HG02571 (cell line): ENCODE data around the gene USP53.
"Not testable (repeated sequence)": the region's sequence is repeated elsewhere in the genome, so short reads cannot be mapped to it uniquely, and the experiment has no call there.

Experiments used
- ATAC-seq: cut with Tn5 transposase; IDR thresholded peaks from one replicate; pipeline ENCODE4 v1.9.1; 2021; ENCODE audit warnings: mild to moderate bottlenecking, moderate library complexity; ENCODE audit not compliant: unreplicated experiment

USP53 gene

GRCh38 chr4:119227690-119228089 is 15.2 kb downstream of the USP53 start:
- no peak for ATAC-seq

GRCh38 chr4:119228406-119228805 is 15.9 kb downstream of the USP53 start:
- ATAC-seq = no peak

- ATAC-seq = no peak
These were observed 17.6 kb downstream of the USP53 start for GRCh38 chr4:119229908-119230687.

GRCh38 chr4:119231491-119231890 is 19.0 kb downstream of the USP53 start:
- ATAC-seq = no peak

GRCh38 chr4:119232286-119232685 is 19.8 kb downstream of the USP53 start:
- ATAC-seq = no peak

GRCh38 chr4:119233191-119233590 is 20.7 kb downstream of the USP53 start:
- ATAC-seq = no peak

- no peak for ATAC-seq
These were observed 21.2 kb downstream of the USP53 start for GRCh38 chr4:119233750-119234149.

GRCh38 chr4:119237201-119237600 is 24.7 kb downstream of the USP53 start:
- ATAC-seq = no peak

- no peak for ATAC-seq
These were observed 25.1 kb downstream of the USP53 start for GRCh38 chr4:119237642-119238041.

- peak; percentile 98 for ATAC-seq
These were observed 25.7 kb downstream of the USP53 start for GRCh38 chr4:119238068-119238722.

GRCh38 chr4:119240128-119240527 is 27.6 kb downstream of the USP53 start:
- ATAC-seq = no peak

- no peak for ATAC-seq
These were observed 28.1 kb downstream of the USP53 start for GRCh38 chr4:119240568-119240967.

GRCh38 chr4:119242417-119242816 is 29.9 kb downstream of the USP53 start:
- ATAC-seq = no peak

GRCh38 chr4:119243868-119244267 is 31.4 kb downstream of the USP53 start:
- ATAC-seq = no peak

- no peak for ATAC-seq
These were observed 31.8 kb downstream of the USP53 start for GRCh38 chr4:119244344-119244743.

- no peak for ATAC-seq
These were observed 32.3 kb downstream of the USP53 start for GRCh38 chr4:119244832-119245231.

- no peak for ATAC-seq
These were observed 33.7 kb downstream of the USP53 start for GRCh38 chr4:119246177-119246733.

GRCh38 chr4:119251037-119251436 is 38.5 kb downstream of the USP53 start:
- ATAC-seq = not testable (repeated sequence)

- ATAC-seq = not testable (repeated sequence)
These were observed 42.7 kb downstream of the USP53 start for GRCh38 chr4:119255223-119255622.

- no peak for ATAC-seq
These were observed 48.0 kb downstream of the USP53 start for GRCh38 chr4:119260528-119260927.

- no peak for ATAC-seq
These were observed 49.5 kb downstream of the USP53 start for GRCh38 chr4:119261986-119262385.

GRCh38 chr4:119264743-119265142 is 52.2 kb downstream of the USP53 start:
- no peak for ATAC-seq
